ENCODE data around the gene GDPD2.

- TF ChIP-seq CTCF (IDR thresholded peaks at IDR 0.05 in 4 of 5, conservative IDR thresholded peaks at IDR 0.05 in 1 of 5) (no peak), POLR2A (IDR thresholded peaks at IDR 0.05) (no peak)
Observed at GRCh38 chrX:70432936-70433847, 10.1 kb downstream of the GDPD2 start.

All from gastrocnemius medialis (tissue), 4 donors.